Uterus (tissue), 4 donors: ENCODE results near the gene LSAMP. TPM values are rescaled to one million over a fixed set of nuclear protein-coding genes. Genes with fewer than 3 reads are reported as not detected.

Source experiments
- DNase-seq, 2 donors: peaks; one replicate each; pipeline ENCODE4 v3.0.0-alpha.2; 2019 to 2020
- H3K27ac ChIP-seq, 2 donors: fragments of 200-600 bp; sonication (generic); 1 replicate in 1 of 2; 2 replicates in 1 of 2; pipeline ENCODE4 v1.5.1; 2016 to 2018
- H3K27me3 ChIP-seq, 2 donors: fragments of 200-600 bp; sonication (generic); one replicate each; pipeline ENCODE4 v1.5.1; 2018 to 2019; ENCODE audit warnings: control low read depth in 1 of 2
- H3K36me3 ChIP-seq, 2 donors: fragments of 200-600 bp; sonication (generic); one replicate each; pipeline ENCODE4 v1.5.1; 2019; ENCODE audit warnings: control low read depth in 1 of 2
- H3K4me1 ChIP-seq, 2 donors: fragments of 200-600 bp; sonication (generic); one replicate each; pipeline ENCODE4 v1.5.1; 2018 to 2019; ENCODE audit warnings: control low read depth in 1 of 2
- H3K4me3 ChIP-seq, 2 donors: fragments of 200-600 bp; sonication (generic); 1 replicate in 1 of 2; 2 replicates in 1 of 2; pipeline ENCODE4 v1.5.1; 2018 to 2019; ENCODE audit warnings: mild to moderate bottlenecking in 1 of 2
- H3K9me3 ChIP-seq, 2 donors: fragments of 200-600 bp; sonication (generic); one replicate each; pipeline ENCODE4 v1.5.1; 2019; ENCODE audit warnings: control low read depth in 1 of 2
- POLR2A ChIP-seq, 2 donors: fragments of 450-650 bp; IDR thresholded peaks; one replicate each; pipeline ENCODE4 v1.6.1; 2016; ENCODE audit warnings: antibody characterized with exemption in 2 of 2, mild to moderate bottlenecking in 1 of 2, moderate library complexity in 1 of 2
- intact Hi-C: fragments of 100-400 bp; cut with DNase I; formaldehyde crosslinking; loops from one replicate; pipeline ENCODE4 v1.15.1; 2023; ENCODE audit warnings: low total_unique reads
- total RNA-seq, 4 donors: library from RNA; depleted of rRNA in 3 of 4; stranded (reverse); fragments of >200 nt in 3 of 4; gene quantifications; one replicate each; pipeline versions ENCODE4 v1.1.0 to v1.2.4, GENCODE V29; 2014 to 2023
- TF ChIP-seq, protein P1 (sequence below), 4 experiments: fragments of 200-600 bp in 2 of 4; fragments of 450-650 bp in 2 of 4; sonication (generic) in 2 of 4; IDR thresholded peaks; one replicate each; pipeline ENCODE4 v1.5.1; 2016 to 2019; ENCODE audit warnings: antibody characterized with exemption in 4 of 4, mild to moderate bottlenecking in 2 of 4, moderate library complexity in 1 of 4
- donor health status: DM: yes; HTN: yes; CAD: no.

The LSAMP gene
- total RNA-seq, 4 donors from 2014 or later = 0.26 to 25.8 (median 1.8) TPM

DNA sequence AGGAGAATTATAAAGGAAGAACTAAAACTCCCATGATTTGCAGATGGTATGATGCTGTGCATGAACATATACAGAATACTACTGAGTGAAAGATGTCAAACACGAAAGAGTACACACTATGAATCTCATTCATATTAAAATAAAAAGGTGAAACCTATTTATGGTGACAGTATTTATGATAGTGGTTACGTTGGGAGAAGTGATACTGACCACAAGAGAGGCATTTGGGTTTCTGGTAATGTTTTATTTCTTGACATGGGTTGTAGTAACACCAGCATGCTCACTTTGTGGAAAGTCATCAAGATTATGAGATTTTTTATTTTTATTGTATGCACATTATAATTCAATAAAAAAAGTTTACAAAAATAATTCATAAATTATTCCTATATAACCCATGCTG is 498.0 kb downstream of the LSAMP start:
- Histone ChIP-seq H3K4me1 (no peaks in the 10 kb centered on the region), H3K36me3 (no peaks in the 10 kb centered on the region), H3K4me3 (no peak overlapping the region), H3K27me3 (no peaks in the 10 kb centered on the region), H3K9me3 (no peaks in the 10 kb centered on the region), H3K27ac (no peak overlapping the region)
- intact Hi-C loops = no loop called here
- no peak for TF ChIP-seq POLR2A (IDR thresholded peaks at IDR 0.05)
- TF ChIP-seq, protein P1, sequence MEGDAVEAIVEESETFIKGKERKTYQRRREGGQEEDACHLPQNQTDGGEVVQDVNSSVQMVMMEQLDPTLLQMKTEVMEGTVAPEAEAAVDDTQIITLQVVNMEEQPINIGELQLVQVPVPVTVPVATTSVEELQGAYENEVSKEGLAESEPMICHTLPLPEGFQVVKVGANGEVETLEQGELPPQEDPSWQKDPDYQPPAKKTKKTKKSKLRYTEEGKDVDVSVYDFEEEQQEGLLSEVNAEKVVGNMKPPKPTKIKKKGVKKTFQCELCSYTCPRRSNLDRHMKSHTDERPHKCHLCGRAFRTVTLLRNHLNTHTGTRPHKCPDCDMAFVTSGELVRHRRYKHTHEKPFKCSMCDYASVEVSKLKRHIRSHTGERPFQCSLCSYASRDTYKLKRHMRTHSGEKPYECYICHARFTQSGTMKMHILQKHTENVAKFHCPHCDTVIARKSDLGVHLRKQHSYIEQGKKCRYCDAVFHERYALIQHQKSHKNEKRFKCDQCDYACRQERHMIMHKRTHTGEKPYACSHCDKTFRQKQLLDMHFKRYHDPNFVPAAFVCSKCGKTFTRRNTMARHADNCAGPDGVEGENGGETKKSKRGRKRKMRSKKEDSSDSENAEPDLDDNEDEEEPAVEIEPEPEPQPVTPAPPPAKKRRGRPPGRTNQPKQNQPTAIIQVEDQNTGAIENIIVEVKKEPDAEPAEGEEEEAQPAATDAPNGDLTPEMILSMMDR (IDR thresholded peaks at IDR 0.05) = no peak
- DNase-seq = no peak

DNA sequence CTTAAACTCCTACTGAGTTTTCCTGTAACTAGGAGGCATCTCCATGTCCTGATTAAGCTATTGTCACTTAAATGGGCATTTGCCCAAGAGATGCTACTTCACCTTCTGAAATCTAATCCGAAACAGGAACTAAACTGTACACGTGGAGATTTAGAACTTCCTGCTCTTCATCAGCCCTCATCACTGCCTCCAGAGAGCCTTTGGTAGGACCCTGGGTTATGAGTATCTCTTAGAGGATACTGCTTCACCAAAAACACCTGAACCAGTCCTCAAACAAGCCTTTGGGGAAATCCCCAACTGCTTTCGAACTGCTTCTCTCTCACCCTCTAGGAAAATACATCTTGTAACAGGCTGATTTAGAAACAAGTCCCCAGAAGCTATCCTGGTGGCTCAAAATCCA is 501.7 kb downstream of the LSAMP start:
- Histone ChIP-seq H3K27ac (no peak overlapping the region), H3K4me1 (no peaks in the 10 kb centered on the region), H3K4me3 (no peak overlapping the region), H3K9me3 (no peaks in the 10 kb centered on the region), H3K36me3 (no peaks in the 10 kb centered on the region), H3K27me3 (no peaks in the 10 kb centered on the region)
- DNase-seq = no peak
- TF ChIP-seq, protein P1 (IDR thresholded peaks at IDR 0.05) = no peak
- TF ChIP-seq POLR2A (IDR thresholded peaks at IDR 0.05) = no peak
- intact Hi-C loops = no loop called here

DNA sequence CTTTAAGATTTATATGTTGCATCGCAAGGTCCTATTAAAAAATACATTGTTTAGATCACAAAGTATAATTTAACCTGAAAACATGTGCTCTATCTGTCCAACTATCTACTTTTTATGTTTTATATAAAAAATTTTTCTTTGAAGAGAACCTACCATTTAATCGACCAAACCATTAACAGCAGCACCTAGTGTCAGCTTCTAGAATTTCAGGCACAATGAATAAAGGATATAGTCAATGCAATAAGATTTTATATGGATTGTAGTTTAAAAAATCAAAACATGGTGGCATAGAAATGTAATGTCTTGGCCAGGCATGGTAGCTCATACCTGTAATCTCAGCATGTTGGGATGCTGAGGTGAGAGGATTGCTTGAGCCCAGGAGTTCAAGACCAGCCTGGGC is 508.2 kb downstream of the LSAMP start:
- H3K4me3 ChIP-seq = no peak overlapping the region
- H3K4me1 ChIP-seq = no peaks in the 10 kb centered on the region
- intact Hi-C loops = no loop called here
- H3K27me3 ChIP-seq = no peaks in the 10 kb centered on the region
- no peak for DNase-seq
- H3K9me3 ChIP-seq = no peaks in the 10 kb centered on the region
- TF ChIP-seq POLR2A (IDR thresholded peaks at IDR 0.05) = no peak
- TF ChIP-seq, protein P1 (IDR thresholded peaks at IDR 0.05) = no peak
- H3K27ac ChIP-seq = no peak overlapping the region
- no peaks in the 10 kb centered on the region for H3K36me3 ChIP-seq

DNA sequence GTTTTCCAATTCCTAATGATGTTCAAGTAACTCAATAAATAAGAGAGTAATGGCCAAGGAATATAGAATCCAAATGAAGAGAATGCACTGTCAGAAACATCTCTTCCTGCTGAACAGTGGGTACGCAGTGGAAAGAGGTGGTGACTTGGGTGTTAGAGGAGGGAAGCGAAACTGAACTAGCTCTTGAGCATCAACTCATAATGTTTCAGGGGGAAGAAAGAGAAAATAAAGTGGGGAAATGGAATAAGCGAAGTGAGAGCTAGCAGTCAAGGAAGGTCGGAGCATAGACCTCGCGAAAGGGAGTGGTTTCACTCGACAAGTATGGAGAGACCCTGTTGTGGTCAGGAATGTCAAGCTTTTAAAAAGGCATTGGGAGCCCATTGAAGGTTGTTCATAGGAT is 512.5 kb downstream of the LSAMP start:
- no peak for DNase-seq
- intact Hi-C loops = no loop called here
- Histone ChIP-seq H3K36me3 (no peaks in the 10 kb centered on the region), H3K4me3 (no peak overlapping the region), H3K4me1 (no peaks in the 10 kb centered on the region), H3K27me3 (no peaks in the 10 kb centered on the region), H3K27ac (no peak overlapping the region), H3K9me3 (no peaks in the 10 kb centered on the region)
- TF ChIP-seq POLR2A (IDR thresholded peaks at IDR 0.05) = no peak
- TF ChIP-seq, protein P1 (IDR thresholded peaks at IDR 0.05) = no peak

DNA sequence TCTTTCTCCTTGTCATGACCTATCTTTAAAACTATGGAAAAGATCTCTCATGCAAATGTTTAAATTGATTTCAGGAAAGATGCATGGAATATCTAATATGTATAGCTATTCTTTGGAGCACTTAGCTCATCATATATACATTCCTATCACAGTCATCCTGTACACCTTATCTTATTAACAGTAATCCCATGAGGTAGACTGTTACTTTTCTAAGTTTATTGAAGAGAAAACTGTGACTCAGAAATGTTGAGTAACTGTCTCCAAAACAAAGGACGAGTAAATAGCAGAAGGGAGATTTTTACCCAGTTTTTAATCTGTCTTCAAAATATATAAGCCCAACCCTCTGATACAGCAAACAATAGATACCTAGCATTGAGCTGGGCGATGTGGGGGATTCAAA is 513.7 kb downstream of the LSAMP start:
- DNase-seq = no peak
- intact Hi-C loops = no loop called here
- Histone ChIP-seq H3K36me3 (no peaks in the 10 kb centered on the region), H3K4me1 (no peaks in the 10 kb centered on the region), H3K27me3 (no peaks in the 10 kb centered on the region), H3K9me3 (no peaks in the 10 kb centered on the region), H3K4me3 (no peak overlapping the region), H3K27ac (no peak overlapping the region)
- TF ChIP-seq, protein P1 (IDR thresholded peaks at IDR 0.05) = no peak
- TF ChIP-seq POLR2A (IDR thresholded peaks at IDR 0.05) = no peak
